GM13976 (cell line): ENCODE measurements around the gene KIAA1614.

Source experiments
- DNase-seq: peaks from one replicate; pipeline ENCODE4 v3.0.0; 2012; ENCODE audit warnings: low spot score
- CTCF ChIP-seq: IDR thresholded peaks from 2 replicates; pipeline ENCODE4 v1.5.1; 2012; ENCODE audit warnings: borderline replicate concordance, mild to moderate bottlenecking; ENCODE audit not compliant: insufficient read depth; ENCODE audit errors: extremely low read depth, missing control alignments, control extremely low read depth
- in situ Hi-C: fragments of 300-500 bp; cut with MboI; formaldehyde crosslinking; loops from one replicate; pipeline ENCODE4 v1.12.0; 2022; ENCODE audit warnings: low sequenced_read_pairs, mixed read lengths, inconsistent platforms; ENCODE audit not compliant: unreplicated experiment

The KIAA1614 gene

DNA sequence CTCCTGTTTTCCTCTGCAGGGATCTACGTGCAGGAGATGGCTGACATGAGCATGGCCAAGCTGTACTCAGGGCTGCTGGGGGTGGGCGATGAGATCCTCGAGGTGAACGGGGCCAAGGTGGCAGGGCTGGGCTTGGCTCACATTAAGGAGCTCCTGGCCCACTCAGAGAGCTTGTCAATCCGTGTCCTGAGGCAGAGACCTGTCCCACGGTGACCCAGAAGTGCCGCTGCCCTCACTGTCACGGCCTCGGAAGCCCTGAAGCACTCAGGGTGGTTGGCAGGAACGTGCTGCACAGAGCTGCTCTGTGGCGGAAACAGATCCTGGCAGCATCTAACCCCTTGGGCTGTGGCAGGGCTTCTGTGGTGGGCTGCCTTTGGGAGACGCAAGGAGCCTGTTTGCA, 37.6 kb downstream of the KIAA1614 start:
- TF ChIP-seq CTCF = no peak
- in situ Hi-C loops = no loop called here
- no peak for DNase-seq

GRCh38 chr1:180951186-180951745, 38.6 kb downstream of the KIAA1614 start:
- no peak for TF ChIP-seq CTCF
- in situ Hi-C loops = no loop called here
- no peak for DNase-seq

DNA sequence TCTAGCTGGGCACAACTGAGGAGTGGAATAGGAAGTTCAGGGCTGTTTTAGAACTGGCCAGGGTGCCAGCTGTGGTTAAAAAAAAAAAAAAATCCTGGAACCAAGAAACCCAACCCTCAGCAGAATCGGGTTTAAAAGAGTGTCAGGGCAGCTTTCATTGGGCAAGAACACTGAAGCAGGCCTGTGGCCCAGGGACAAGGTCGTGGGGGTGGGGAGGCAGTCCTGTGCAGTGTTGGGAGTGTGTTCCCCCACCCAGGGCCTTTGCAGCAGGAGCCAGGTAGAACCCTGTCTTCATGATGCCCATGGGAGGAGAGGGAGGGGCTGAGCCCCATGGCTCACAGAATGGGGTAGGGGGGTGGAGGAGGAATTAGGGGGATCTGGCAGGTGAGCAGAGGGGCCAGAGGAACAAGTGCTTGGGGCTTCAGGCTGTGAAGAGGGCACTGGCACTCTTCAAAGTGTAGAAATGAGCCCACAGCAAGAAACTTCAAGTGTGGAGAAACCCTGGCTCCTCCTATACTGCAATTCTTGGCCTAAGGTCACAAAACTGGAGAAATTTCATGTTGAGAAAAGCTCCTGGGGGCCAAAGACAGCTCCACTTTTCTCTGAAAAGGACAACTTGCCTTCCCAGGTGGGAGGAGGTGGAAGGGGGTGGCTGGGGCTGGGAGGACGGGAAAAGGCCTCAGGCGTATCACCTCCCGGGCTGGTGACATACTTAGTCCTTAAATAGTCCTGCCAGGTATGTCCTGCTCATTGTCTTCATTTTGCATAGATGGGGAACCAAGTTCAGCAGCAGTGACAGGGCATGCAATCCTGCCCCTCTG, 39.3 kb downstream of the KIAA1614 start:
- in situ Hi-C loops = no loop called here
- no peak for TF ChIP-seq CTCF
- no peak for DNase-seq

- peak; percentile 26 for DNase-seq
- in situ Hi-C loops = no loop called here
- no peak for TF ChIP-seq CTCF
Measured at GRCh38 chr1:180952657-180953013, 39.9 kb downstream of the KIAA1614 start.

DNA sequence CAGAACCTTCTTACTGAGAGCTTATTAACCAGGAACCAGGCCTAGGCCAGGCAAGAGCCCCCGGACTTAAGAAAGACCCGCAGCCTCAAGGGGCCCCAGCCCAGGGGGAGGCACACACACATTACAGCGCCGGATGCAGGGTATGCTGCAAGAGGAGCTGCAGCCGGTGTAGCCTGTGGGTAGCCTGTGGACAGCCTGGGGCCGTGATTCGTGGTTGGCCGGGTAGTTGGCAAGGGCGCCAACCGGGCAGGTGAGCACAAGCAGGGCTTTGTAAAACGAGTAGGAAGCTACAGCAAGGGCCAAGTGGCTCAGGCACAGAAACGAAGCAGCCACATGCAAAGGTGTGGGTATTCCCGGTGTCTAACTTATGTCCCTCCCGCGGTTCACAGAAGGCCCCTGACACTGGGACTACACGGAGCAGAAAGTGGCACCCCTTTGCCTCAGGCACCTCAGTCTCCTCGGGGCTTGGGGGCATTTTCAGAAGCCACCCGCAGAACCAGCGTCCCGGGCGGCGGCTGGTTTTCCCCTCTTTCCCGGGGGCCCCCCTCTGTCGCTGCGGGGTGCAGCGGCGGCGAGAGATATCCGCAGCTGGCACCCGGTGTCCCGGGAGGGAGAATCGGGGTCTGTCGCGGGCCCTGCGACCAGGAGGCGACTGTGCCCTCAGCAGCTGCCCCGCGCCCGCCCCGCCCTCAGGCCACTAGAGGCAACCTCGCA, 40.8 kb downstream of the KIAA1614 start:
- in situ Hi-C loops = no loop called here
- peak; percentile 54 for DNase-seq

More for the DNA sequence above, 40.8 kb downstream of the KIAA1614 start:
- no peak for TF ChIP-seq CTCF
